ENCODE results near the gene PDIA3. TPM values are rescaled to one million over a fixed set of nuclear protein-coding genes. Genes with fewer than 3 reads are reported as not detected.

The PDIA3 gene
- total RNA-seq, 1 donor from 2014 or later = 777 TPM

GRCh38 chr15:43749690-43750345 lies 3.6 kb downstream of the PDIA3 start:
- no peaks in the 10 kb centered on the region for H3K27me3 Mint-ChIP-seq (ENCODE audit: low read depth, unreplicated experiment)
- Histone ChIP-seq H3K9ac (ENCODE audit: low read length) (peak overlapping the region; percentile 14), H3K27me3 (ENCODE audit: insufficient read depth, low read length) (no peaks in the 10 kb centered on the region), H2AFZ (ENCODE audit: low read depth, low read length) (no peak overlapping the region), H3K36me3 (ENCODE audit: insufficient read depth, low read length) (peaks cover 24% of the 10 kb centered on the region), H3K4me1 (ENCODE audit: insufficient read depth, low read length) (peaks cover 16% of the 10 kb centered on the region), H3K27ac (ENCODE audit: low read depth, low read length) (no peak overlapping the region), H4K20me1 (ENCODE audit: insufficient read depth, low read length) (peaks cover 79% of the 10 kb centered on the region), H3K9me3 (ENCODE audit: insufficient read depth, low read depth, low read length) (no peaks in the 10 kb centered on the region), H3K4me3 (ENCODE audit: insufficient read depth, low read depth, low read length) (no peak overlapping the region), H3K79me2 (ENCODE audit: insufficient read depth, low read length) (peaks cover 87% of the 10 kb centered on the region), H3K4me2 (ENCODE audit: low read length) (peak overlapping the region; percentile 67)
- peaks cover 2% of the 10 kb centered on the region for H3K36me3 Mint-ChIP-seq (ENCODE audit: low read depth, unreplicated experiment)
- H3K4me3 Mint-ChIP-seq (ENCODE audit: unreplicated experiment) = no peak overlapping the region
- no peak for TF ChIP-seq EZH2 (IDR thresholded peaks at IDR 0.05; ENCODE audit: insufficient read depth, low read length)
- TF ChIP-seq, protein P1, sequence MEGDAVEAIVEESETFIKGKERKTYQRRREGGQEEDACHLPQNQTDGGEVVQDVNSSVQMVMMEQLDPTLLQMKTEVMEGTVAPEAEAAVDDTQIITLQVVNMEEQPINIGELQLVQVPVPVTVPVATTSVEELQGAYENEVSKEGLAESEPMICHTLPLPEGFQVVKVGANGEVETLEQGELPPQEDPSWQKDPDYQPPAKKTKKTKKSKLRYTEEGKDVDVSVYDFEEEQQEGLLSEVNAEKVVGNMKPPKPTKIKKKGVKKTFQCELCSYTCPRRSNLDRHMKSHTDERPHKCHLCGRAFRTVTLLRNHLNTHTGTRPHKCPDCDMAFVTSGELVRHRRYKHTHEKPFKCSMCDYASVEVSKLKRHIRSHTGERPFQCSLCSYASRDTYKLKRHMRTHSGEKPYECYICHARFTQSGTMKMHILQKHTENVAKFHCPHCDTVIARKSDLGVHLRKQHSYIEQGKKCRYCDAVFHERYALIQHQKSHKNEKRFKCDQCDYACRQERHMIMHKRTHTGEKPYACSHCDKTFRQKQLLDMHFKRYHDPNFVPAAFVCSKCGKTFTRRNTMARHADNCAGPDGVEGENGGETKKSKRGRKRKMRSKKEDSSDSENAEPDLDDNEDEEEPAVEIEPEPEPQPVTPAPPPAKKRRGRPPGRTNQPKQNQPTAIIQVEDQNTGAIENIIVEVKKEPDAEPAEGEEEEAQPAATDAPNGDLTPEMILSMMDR (IDR thresholded peaks at IDR 0.05; ENCODE audit: insufficient read depth, low read depth, low read length) = no peak
- no peak for FAIRE-seq
- peak; percentile 5 for DNase-seq (ENCODE audit: low read depth)
- no peak overlapping the region for H3K27ac Mint-ChIP-seq (ENCODE audit: unreplicated experiment)
- H3K9me3 Mint-ChIP-seq (ENCODE audit: unreplicated experiment) = no peaks in the 10 kb centered on the region
- H3K4me1 Mint-ChIP-seq (ENCODE audit: low read depth, unreplicated experiment) = peaks cover 14% of the 10 kb centered on the region

DNA sequence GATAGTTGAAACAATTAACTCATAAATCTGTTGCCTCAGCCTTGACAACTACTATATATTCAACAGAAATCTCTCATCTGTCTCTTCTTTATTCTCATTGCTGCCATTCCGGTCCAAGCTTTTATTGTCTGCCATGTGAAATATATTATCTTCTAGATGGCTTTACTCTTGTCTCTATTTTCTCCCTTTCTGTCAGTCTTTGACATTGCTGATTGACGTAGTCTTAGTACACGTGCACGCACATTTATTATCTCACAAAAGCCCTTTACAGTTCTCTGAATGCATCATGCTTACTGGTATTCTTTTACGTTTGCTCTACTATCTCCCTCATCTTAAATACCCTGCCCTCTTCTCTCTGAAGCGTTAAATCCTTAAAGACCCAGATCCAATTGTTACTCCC lies 5.6 kb downstream of the PDIA3 start:
- no peak overlapping the region for H3K9ac ChIP-seq (ENCODE audit: low read length)
- no peak overlapping the region for H2AFZ ChIP-seq (ENCODE audit: low read depth, low read length)
- H3K27ac ChIP-seq (ENCODE audit: low read depth, low read length) = no peak overlapping the region
- no peaks in the 10 kb centered on the region for H3K27me3 Mint-ChIP-seq (ENCODE audit: low read depth, unreplicated experiment)
- H3K9me3 ChIP-seq (ENCODE audit: insufficient read depth, low read depth, low read length) = no peaks in the 10 kb centered on the region
- H3K9me3 Mint-ChIP-seq (ENCODE audit: unreplicated experiment) = no peaks in the 10 kb centered on the region
- peaks cover 4% of the 10 kb centered on the region for H3K36me3 Mint-ChIP-seq (ENCODE audit: low read depth, unreplicated experiment)
- peaks cover 14% of the 10 kb centered on the region for H3K4me1 Mint-ChIP-seq (ENCODE audit: low read depth, unreplicated experiment)
- H3K4me2 ChIP-seq (ENCODE audit: low read length) = peak overlapping the region; percentile 49
- DNase-seq (ENCODE audit: low read depth) (no peak), FAIRE-seq (no peak)
- H4K20me1 ChIP-seq (ENCODE audit: insufficient read depth, low read length) = peaks cover 96% of the 10 kb centered on the region
- peaks cover 12% of the 10 kb centered on the region for H3K4me1 ChIP-seq (ENCODE audit: insufficient read depth, low read length)
- peaks cover 100% of the 10 kb centered on the region for H3K79me2 ChIP-seq (ENCODE audit: insufficient read depth, low read length)
- no peaks in the 10 kb centered on the region for H3K27me3 ChIP-seq (ENCODE audit: insufficient read depth, low read length)
- H3K4me3 Mint-ChIP-seq (ENCODE audit: unreplicated experiment) = no peak overlapping the region
- TF ChIP-seq, protein P1 (IDR thresholded peaks at IDR 0.05; ENCODE audit: insufficient read depth, low read depth, low read length) = no peak
- no peak for TF ChIP-seq EZH2 (IDR thresholded peaks at IDR 0.05; ENCODE audit: insufficient read depth, low read length)
- H3K36me3 ChIP-seq (ENCODE audit: insufficient read depth, low read length) = peaks cover 36% of the 10 kb centered on the region
- no peak overlapping the region for H3K4me3 ChIP-seq (ENCODE audit: insufficient read depth, low read depth, low read length)
- H3K27ac Mint-ChIP-seq (ENCODE audit: unreplicated experiment) = no peak overlapping the region

- Mint-ChIP-seq H3K9me3 (ENCODE audit: unreplicated experiment) (no peaks in the 10 kb centered on the region), H3K4me3 (ENCODE audit: unreplicated experiment) (no peak overlapping the region), H3K27ac (ENCODE audit: unreplicated experiment) (no peak overlapping the region), H3K36me3 (ENCODE audit: low read depth, unreplicated experiment) (peaks cover 13% of the 10 kb centered on the region), H3K4me1 (ENCODE audit: low read depth, unreplicated experiment) (peaks cover 2% of the 10 kb centered on the region), H3K27me3 (ENCODE audit: low read depth, unreplicated experiment) (no peaks in the 10 kb centered on the region)
- H3K4me2 ChIP-seq (ENCODE audit: low read length) = no peak overlapping the region
- TF ChIP-seq, protein P1 (IDR thresholded peaks at IDR 0.05; ENCODE audit: insufficient read depth, low read depth, low read length) = no peak
- TF ChIP-seq EZH2 (IDR thresholded peaks at IDR 0.05; ENCODE audit: insufficient read depth, low read length) = no peak
- no peak overlapping the region for H3K9ac ChIP-seq (ENCODE audit: low read length)
- H3K27ac ChIP-seq (ENCODE audit: low read depth, low read length) = peak overlapping the region; percentile 12
- no peaks in the 10 kb centered on the region for H3K27me3 ChIP-seq (ENCODE audit: insufficient read depth, low read length)
- no peak overlapping the region for H2AFZ ChIP-seq (ENCODE audit: low read depth, low read length)
- no peaks in the 10 kb centered on the region for H3K4me1 ChIP-seq (ENCODE audit: insufficient read depth, low read length)
- H3K36me3 ChIP-seq (ENCODE audit: insufficient read depth, low read length) = peaks cover 69% of the 10 kb centered on the region
- no peaks in the 10 kb centered on the region for H3K9me3 ChIP-seq (ENCODE audit: insufficient read depth, low read depth, low read length)
- DNase-seq (ENCODE audit: low read depth) (no peak), FAIRE-seq (no peak)
- H3K79me2 ChIP-seq (ENCODE audit: insufficient read depth, low read length) = peaks cover 31% of the 10 kb centered on the region
- peaks cover 74% of the 10 kb centered on the region for H4K20me1 ChIP-seq (ENCODE audit: insufficient read depth, low read length)
- no peak overlapping the region for H3K4me3 ChIP-seq (ENCODE audit: insufficient read depth, low read depth, low read length)
Measured at GRCh38 chr15:43762824-43763223, 16.6 kb downstream of the PDIA3 start.
